ENCODE results near the gene GDI1. TPM values are rescaled to one million over a fixed set of nuclear protein-coding genes. Genes with fewer than 3 reads are reported as not detected.

The GDI1 gene
- total and polyA plus RNA-seq, 7 experiments from 2014 or later, result 18.8 to 174 (median 115) TPM

GRCh38 chrX:154433605-154434004 lies 3.3 kb upstream of the GDI1 start:
- ATAC-seq, result no peak
- Mint-ChIP-seq H3K4me3 (no peak overlapping the region), H3K36me3 (peaks cover 0 to 7% (median 0%) of the 10 kb centered on the region in 5 donors), H3K9me3 (peaks cover 0 to 3% (median 0%) of the 10 kb centered on the region in 11 donors), H3K27me3 (no peaks in the 10 kb centered on the region), H3K27ac (peak overlapping the region in 1 of 9 donors; percentile 26), H3K4me1 (peaks cover 7 to 31% (median 26%) of the 10 kb centered on the region in 7 donors)
- DNase-seq, result no peak
- intact Hi-C loops (cut with micrococcal nuclease), result no loop called here
- POLR2A ChIA-PET, result interaction anchor here (1.0 kb wide), 1 partner anchor 45 kb away, joined by 3 read pairs; no protein-coding TSS in a partner anchor
- Histone ChIP-seq H3K4me1 (ENCODE audit: control insufficient read depth in 2 of 2, insufficient read depth in 2 of 2, low read length in 2 of 2) (peaks cover 0 to 4% of the 10 kb centered on the region in 2 donors), H3K4me3 (ENCODE audit: low read length) (no peak overlapping the region), H3K27me3 (ENCODE audit: control insufficient read depth in 2 of 2, insufficient read depth in 2 of 2, low read length in 2 of 2) (no peaks in the 10 kb centered on the region), H3K36me3 (ENCODE audit: control insufficient read depth in 2 of 3, insufficient read depth in 3 of 3, low read length in 3 of 3) (peaks cover 0 to 25% (median 0%) of the 10 kb centered on the region in 3 experiments), H3K27ac (ENCODE audit: low read depth, low read length) (no peak overlapping the region), H3K9me3 (ENCODE audit: control insufficient read depth in 2 of 3, low read length in 3 of 3) (no peaks in the 10 kb centered on the region)
- CTCF ChIA-PET, result interaction anchor here (0.6 kb wide), 1 partner anchor 1202 kb away, joined by 3 read pairs; no protein-coding TSS in a partner anchor

DNA sequence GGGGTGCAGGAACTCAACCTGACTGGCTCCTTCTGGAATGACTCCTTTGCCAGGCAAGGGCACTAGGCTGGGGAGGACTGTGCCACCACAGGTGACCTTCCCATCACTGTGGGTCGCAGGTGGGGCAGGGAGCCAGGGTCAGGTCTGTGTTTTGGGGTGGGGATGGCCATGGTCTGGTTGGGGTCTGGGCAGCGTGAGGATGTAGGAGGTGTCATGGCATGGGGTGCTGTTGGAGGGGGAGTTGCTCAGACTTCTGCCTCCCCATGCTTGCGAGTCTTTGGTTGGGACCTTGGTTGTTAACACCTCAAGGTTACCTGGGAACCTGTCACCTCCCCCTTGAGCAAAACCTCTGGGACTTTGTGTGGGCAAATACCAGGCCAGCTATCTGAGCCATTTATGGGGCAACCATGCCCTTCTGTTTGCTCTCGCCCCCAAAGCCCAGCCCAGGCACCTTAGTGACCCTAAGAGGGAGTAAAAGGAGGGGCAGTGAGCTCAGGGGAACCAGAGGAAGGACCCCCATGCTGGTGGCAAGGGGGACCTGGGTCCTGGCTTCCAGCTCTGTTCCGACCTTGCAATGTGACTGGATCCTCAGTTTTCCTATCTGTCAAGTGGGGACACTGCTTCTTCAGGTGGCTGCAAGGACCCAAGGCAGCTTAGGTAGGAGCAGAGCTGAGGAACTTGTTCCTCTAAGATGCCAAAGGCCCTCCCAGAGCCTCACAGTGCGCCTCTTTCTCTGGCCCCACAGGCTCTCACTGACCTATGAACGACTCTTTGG lies 2.4 kb upstream of the GDI1 start:
- POLR2A ChIA-PET, result interaction anchor here (1.4 kb wide), 2 partner anchors 11 to 22 kb away, joined by 3 to 5 read pairs; no protein-coding TSS in a partner anchor
- no peaks in the 10 kb centered on the region for H3K9me3 ChIP-seq (ENCODE audit: control insufficient read depth in 2 of 3, low read length in 3 of 3)
- H3K36me3 ChIP-seq (ENCODE audit: control insufficient read depth in 2 of 3, insufficient read depth in 3 of 3, low read length in 3 of 3), result peaks cover 0 to 25% (median 0%) of the 10 kb centered on the region in 3 experiments
- peaks cover 0 to 2% of the 10 kb centered on the region in 2 donors for H3K4me1 ChIP-seq (ENCODE audit: control insufficient read depth in 2 of 2, insufficient read depth in 2 of 2, low read length in 2 of 2)
- Mint-ChIP-seq H3K4me3 (no peak overlapping the region), H3K4me1 (peaks cover 7 to 31% (median 21%) of the 10 kb centered on the region in 7 donors), H3K27me3 (no peaks in the 10 kb centered on the region), H3K9me3 (peaks cover 0 to 3% (median 0%) of the 10 kb centered on the region in 11 donors), H3K27ac (peak overlapping the region in 1 of 9 donors; percentile 75), H3K36me3 (peaks cover 0 to 8% (median 0%) of the 10 kb centered on the region in 5 donors)
- DNase-seq (no peak), ATAC-seq (no peak)
- intact Hi-C loops (cut with micrococcal nuclease), result loop anchor here in 1 of 2 donors (5.0 kb wide), 1 partner anchor 37 kb away; the partner anchor contains the start of gene RPL10
- CTCF ChIA-PET, result interaction anchor here (0.6 kb wide), 1 partner anchor 72 kb away, joined by 4 read pairs; no protein-coding TSS in a partner anchor
- no peak overlapping the region for H3K27ac ChIP-seq (ENCODE audit: low read depth, low read length)
- H3K4me3 ChIP-seq (ENCODE audit: low read length), result no peak overlapping the region
- no peaks in the 10 kb centered on the region for H3K27me3 ChIP-seq (ENCODE audit: control insufficient read depth in 2 of 2, insufficient read depth in 2 of 2, low read length in 2 of 2)

GRCh38 chrX:154435171-154435733 lies 1.7 kb upstream of the GDI1 start:
- Mint-ChIP-seq H3K4me1 (peaks cover 7 to 28% (median 17%) of the 10 kb centered on the region in 7 donors), H3K27ac (peak overlapping the region in 3 of 9 donors; percentile 3 to 91 (median 22)), H3K4me3 (no peak overlapping the region), H3K36me3 (peaks cover 0 to 8% (median 0%) of the 10 kb centered on the region in 5 donors), H3K9me3 (peaks cover 0 to 5% (median 0%) of the 10 kb centered on the region in 11 donors), H3K27me3 (no peaks in the 10 kb centered on the region)
- ChIA-PET POLR2A (interaction anchor here (1.0 to 2.0 kb wide), 6 partner anchors 10 to 52 kb away, joined by 3 to 9 read pairs (median 4); partner anchors contain the start of gene RPL10), CTCF (no interaction called here)
- Histone ChIP-seq H3K27ac (ENCODE audit: low read depth, low read length) (peak overlapping the region; percentile 85), H3K4me1 (ENCODE audit: control insufficient read depth in 2 of 2, insufficient read depth in 2 of 2, low read length in 2 of 2) (no peaks in the 10 kb centered on the region), H3K27me3 (ENCODE audit: control insufficient read depth in 2 of 2, insufficient read depth in 2 of 2, low read length in 2 of 2) (no peaks in the 10 kb centered on the region), H3K4me3 (ENCODE audit: low read length) (no peak overlapping the region), H3K9me3 (ENCODE audit: control insufficient read depth in 2 of 3, low read length in 3 of 3) (no peaks in the 10 kb centered on the region), H3K36me3 (ENCODE audit: control insufficient read depth in 2 of 3, insufficient read depth in 3 of 3, low read length in 3 of 3) (peaks cover 0 to 28% (median 0%) of the 10 kb centered on the region in 3 experiments)
- ATAC-seq, result no peak
- no peak for DNase-seq
- intact Hi-C loops (cut with micrococcal nuclease), result loop anchor here in 1 of 2 donors (5.0 kb wide), 1 partner anchor 38 kb away; the partner anchor contains the start of gene RPL10

DNA sequence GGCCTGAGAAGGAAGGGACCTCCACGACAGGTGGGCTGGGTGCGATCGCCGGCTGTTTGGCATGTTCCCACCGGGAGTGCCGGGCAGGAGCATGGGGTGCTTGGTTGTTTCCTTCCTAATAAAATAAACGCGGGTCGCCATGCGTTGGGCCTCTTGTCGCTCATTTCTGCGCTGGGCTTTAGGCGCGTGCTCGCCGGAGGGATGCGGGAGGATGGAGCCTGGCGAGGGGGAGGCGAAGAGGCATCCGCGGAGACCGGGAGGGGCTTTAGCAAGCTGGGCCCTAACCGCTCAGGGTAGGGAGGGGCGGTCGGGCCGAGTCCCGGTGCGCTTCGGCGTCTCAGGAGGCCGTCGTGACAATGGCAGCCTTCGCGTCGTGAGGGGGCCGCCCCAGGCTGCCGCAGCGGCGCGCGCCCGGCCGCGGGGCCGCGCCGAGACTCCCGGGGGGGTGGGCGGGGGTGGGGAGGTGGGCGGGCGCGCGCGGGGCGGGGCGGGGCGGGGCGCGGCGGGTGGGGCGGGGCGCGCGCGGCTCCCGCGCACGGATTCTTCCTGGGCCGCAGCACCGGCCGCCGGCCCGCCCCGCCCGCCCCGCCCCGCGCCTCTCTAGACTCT lies 476 bp upstream of the GDI1 start:
- peak overlapping the region; percentile 51 to 97 (median 91) for H3K27ac Mint-ChIP-seq
- H3K27me3 ChIP-seq (ENCODE audit: control insufficient read depth in 2 of 2, insufficient read depth in 2 of 2, low read length in 2 of 2), result no peaks in the 10 kb centered on the region
- H3K9me3 Mint-ChIP-seq, result peaks cover 0 to 5% (median 0%) of the 10 kb centered on the region in 11 donors
- CTCF ChIA-PET, result no interaction called here
- intact Hi-C loops (cut with micrococcal nuclease), result loop anchor here (1.0 to 5.0 kb wide), 7 partner anchors 8 to 80 kb away; partner anchors contain the start of genes ATP6AP1 (in 2 of the 2), FAM3A (in 1 of the 2), LAGE3 (in 1 of the 2) and PLXNA3 (in 1 of the 2)
- peak overlapping the region; percentile 66 to 88 (median 80) for H3K4me3 Mint-ChIP-seq
- H3K27ac ChIP-seq (ENCODE audit: low read depth, low read length), result peak overlapping the region; percentile 85
- H3K4me1 ChIP-seq (ENCODE audit: control insufficient read depth in 2 of 2, insufficient read depth in 2 of 2, low read length in 2 of 2), result no peaks in the 10 kb centered on the region
- peaks cover 0 to 29% (median 0%) of the 10 kb centered on the region in 3 experiments for H3K36me3 ChIP-seq (ENCODE audit: control insufficient read depth in 2 of 3, insufficient read depth in 3 of 3, low read length in 3 of 3)
- ATAC-seq (peak; percentile 88), DNase-seq (peak in 4 of 9 donors; percentile 30 to 61 (median 50))
- H3K27me3 Mint-ChIP-seq, result no peaks in the 10 kb centered on the region
- POLR2A ChIA-PET, result interaction anchor here (0.5 to 2.0 kb wide), 6 partner anchors 22 to 78 kb away, joined by 3 to 9 read pairs (median 3); partner anchors contain the start of gene RPL10
- peak overlapping the region; percentile 46 for H3K4me3 ChIP-seq (ENCODE audit: low read length)
- no peaks in the 10 kb centered on the region for H3K9me3 ChIP-seq (ENCODE audit: control insufficient read depth in 2 of 3, low read length in 3 of 3)
- peaks cover 0 to 32% (median 12%) of the 10 kb centered on the region in 7 donors for H3K4me1 Mint-ChIP-seq
- peaks cover 0 to 3% (median 0%) of the 10 kb centered on the region in 5 donors for H3K36me3 Mint-ChIP-seq

DNA sequence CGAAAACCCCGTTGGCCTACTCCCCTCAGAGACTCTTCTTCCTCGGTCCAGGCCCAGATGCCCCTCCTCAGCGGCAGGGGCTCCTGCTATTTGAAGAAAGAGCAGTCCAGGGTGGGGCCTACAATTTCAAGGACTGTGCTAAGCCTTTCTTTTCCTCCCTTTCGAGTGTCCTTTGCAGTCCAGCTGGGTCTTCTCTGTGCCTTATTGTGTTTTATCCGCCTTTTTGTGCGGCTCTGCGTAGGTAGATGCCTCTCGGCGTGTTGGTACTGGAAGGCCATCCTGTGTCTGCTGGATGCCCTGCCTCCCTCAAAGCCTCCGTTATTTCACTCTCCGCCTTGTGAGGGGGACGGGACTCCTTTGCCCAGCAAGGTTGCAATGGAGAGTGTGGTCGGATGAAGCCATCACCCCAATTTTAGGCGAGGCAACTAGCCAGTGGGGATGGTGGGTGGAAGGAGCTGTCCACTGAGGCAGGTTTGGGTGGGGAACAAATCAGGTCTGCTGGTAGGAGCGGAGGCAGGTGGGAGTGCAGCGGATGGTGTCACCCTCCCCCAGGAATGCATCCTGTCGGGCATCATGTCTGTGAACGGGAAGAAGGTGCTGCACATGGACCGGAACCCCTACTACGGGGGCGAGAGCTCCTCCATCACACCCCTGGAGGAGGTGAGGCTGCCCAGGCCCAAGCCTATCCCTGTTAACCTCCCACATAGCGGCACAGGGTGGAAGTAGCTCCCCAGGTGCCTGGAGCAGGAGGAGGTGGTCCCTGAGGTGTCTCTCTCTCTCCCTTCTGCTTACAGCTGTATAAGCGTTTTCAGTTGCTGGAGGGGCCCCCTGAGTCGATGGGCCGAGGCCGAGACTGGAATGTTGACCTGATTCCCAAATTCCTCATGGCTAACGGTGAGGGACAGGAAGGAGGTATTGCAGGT lies 1.3 kb downstream of the GDI1 start:
- peaks cover 0 to 1% of the 10 kb centered on the region in 2 donors for H3K4me1 ChIP-seq (ENCODE audit: control insufficient read depth in 2 of 2, insufficient read depth in 2 of 2, low read length in 2 of 2)
- ChIA-PET CTCF (no interaction called here), POLR2A (interaction anchor here (0.5 to 1.4 kb wide), 5 partner anchors 9 to 71 kb away, joined by 3 to 7 read pairs (median 3); partner anchors contain the start of genes ATP6AP1 and RPL10)
- DNase-seq, result no peak
- peak overlapping the region; percentile 61 to 93 (median 84) for H3K27ac Mint-ChIP-seq
- H3K36me3 ChIP-seq (ENCODE audit: control insufficient read depth in 2 of 3, insufficient read depth in 3 of 3, low read length in 3 of 3), result peaks cover 0 to 26% (median 0%) of the 10 kb centered on the region in 3 experiments
- no peaks in the 10 kb centered on the region for H3K27me3 ChIP-seq (ENCODE audit: control insufficient read depth in 2 of 2, insufficient read depth in 2 of 2, low read length in 2 of 2)
- intact Hi-C loops (cut with micrococcal nuclease), result loop anchor here (2.0 to 5.0 kb wide), 5 partner anchors 21 to 79 kb away; partner anchors contain the start of genes FAM3A (in 1 of the 2), LAGE3 (in 1 of the 2), PLXNA3 (in 1 of the 2) and RPL10 (in 1 of the 2)
- H3K36me3 Mint-ChIP-seq, result peaks cover 0 to 3% (median 0%) of the 10 kb centered on the region in 5 donors
- H3K27me3 Mint-ChIP-seq, result no peaks in the 10 kb centered on the region
- H3K4me1 Mint-ChIP-seq, result peaks cover 0 to 40% (median 18%) of the 10 kb centered on the region in 7 donors
- H3K9me3 Mint-ChIP-seq, result peaks cover 0 to 5% (median 0%) of the 10 kb centered on the region in 11 donors
- peak overlapping the region; percentile 75 to 90 (median 86) for H3K4me3 Mint-ChIP-seq
- ATAC-seq, result no peak
- H3K4me3 ChIP-seq (ENCODE audit: low read length), result peak overlapping the region; percentile 30
- H3K9me3 ChIP-seq (ENCODE audit: control insufficient read depth in 2 of 3, low read length in 3 of 3), result no peaks in the 10 kb centered on the region
- peak overlapping the region; percentile 74 for H3K27ac ChIP-seq (ENCODE audit: low read depth, low read length)
